Erythroblast (primary cell): ENCODE results near the gene PPP1R14B.

Experiments
- DNase-seq, 2 experiments: peaks; one replicate each; lab custom pipeline; 2025; lab: John Stamatoyannopoulos, UW
- GATA1 ChIP-seq: IDR thresholded peaks from 2 replicates; pipeline ENCODE4 v1.6.1; 2011; ENCODE audit warnings: low read depth, mild to moderate bottlenecking, control low read depth, low read length, moderate library complexity
- POLR2A ChIP-seq: IDR thresholded peaks from 2 replicates; pipeline ENCODE4 v1.6.1; 2011; ENCODE audit warnings: mild to moderate bottlenecking, low read length

PPP1R14B gene

DNA sequence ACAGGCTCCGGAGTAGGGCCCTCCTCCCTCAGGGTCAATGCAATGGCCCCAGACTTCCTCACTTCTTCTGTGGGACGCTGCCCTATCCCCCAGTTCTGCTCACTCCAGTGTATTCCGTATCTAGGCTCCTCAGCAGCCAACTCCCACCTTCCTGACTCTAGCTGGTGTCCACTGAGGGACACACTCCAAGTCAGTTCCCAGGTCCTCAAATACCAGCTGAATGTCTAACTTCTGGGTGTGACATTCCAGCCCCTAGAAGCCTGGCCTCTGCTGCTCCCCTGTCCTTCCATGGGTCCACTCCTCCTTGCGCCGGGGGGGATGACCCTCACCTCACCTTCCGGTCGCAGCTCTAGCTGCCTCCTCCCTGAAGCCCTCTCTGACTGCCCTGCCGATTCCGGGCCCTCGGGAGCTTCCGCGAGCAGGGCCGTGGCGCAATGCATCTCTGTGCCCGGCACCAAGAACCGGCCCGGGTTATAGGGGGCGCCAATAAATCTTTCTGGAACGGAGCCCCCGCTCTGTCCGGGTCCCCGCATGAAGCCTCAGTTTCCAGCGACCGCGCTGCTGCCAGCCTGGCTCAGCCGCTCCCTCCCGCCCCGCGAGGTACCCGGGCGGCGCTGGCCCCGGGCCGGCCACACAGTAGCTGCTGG is 22.3 kb upstream of the PPP1R14B start:
- DNase-seq = peak; percentile 57 to 70
- TF ChIP-seq POLR2A = peak; percentile 33
- TF ChIP-seq GATA1 = no peak

DNA sequence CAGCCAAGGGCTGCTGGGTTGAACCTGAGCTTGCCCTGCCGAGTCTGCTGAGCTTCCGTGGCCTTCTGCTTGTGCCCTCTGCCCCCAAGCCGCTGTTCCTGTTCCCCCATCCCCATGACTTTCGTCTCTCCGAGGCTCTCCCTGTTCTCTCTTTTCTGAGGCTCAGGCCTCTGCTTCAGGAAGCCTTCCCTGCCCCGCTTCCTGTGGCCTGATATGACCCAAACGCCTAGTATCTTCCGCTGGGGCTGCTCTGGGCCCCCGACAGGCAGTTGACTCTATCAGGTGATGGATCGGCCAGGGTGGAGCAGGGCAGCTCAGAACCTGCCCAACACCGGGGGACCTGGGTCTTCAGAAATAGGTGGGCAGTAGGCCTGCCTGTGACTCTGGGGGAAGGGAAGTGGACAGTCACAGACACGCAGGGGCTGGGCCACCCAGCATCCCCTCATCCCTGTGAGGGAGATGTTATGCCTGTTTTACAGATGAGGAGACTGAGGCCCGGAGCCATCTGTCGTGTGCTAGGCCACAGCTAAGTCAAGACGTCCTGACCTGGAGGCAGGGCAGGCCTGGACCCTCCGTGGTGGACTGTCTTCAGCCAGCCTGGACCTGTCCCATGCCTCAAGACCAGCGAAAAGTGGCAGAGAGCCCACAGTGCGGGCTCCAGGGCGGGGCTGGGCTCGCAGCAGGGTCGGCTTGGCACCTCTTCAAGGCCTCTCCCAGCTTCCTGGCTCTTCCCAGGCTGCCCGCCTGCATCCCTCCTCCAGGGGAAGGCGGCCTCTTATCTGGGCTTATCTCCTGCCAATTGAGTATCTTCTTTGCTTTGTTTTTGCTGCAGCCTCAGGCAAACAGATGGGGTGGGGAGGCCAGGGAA is 21.5 kb upstream of the PPP1R14B start:
- TF ChIP-seq GATA1 (peak; percentile 43), POLR2A (no peak)

GRCh38 chr11:64267207-64267945 is 20.6 kb upstream of the PPP1R14B start:
- no peak for TF ChIP-seq GATA1
- no peak for TF ChIP-seq POLR2A
- no peak for DNase-seq

More for the DNA sequence above, 21.5 kb upstream of the PPP1R14B start:
- DNase-seq = peak; percentile 50 to 67

- no peak for DNase-seq
- no peak for TF ChIP-seq GATA1
- TF ChIP-seq POLR2A = no peak
Observed at GRCh38 chr11:64266339-64266738, 19.6 kb upstream of the PPP1R14B start.

DNA sequence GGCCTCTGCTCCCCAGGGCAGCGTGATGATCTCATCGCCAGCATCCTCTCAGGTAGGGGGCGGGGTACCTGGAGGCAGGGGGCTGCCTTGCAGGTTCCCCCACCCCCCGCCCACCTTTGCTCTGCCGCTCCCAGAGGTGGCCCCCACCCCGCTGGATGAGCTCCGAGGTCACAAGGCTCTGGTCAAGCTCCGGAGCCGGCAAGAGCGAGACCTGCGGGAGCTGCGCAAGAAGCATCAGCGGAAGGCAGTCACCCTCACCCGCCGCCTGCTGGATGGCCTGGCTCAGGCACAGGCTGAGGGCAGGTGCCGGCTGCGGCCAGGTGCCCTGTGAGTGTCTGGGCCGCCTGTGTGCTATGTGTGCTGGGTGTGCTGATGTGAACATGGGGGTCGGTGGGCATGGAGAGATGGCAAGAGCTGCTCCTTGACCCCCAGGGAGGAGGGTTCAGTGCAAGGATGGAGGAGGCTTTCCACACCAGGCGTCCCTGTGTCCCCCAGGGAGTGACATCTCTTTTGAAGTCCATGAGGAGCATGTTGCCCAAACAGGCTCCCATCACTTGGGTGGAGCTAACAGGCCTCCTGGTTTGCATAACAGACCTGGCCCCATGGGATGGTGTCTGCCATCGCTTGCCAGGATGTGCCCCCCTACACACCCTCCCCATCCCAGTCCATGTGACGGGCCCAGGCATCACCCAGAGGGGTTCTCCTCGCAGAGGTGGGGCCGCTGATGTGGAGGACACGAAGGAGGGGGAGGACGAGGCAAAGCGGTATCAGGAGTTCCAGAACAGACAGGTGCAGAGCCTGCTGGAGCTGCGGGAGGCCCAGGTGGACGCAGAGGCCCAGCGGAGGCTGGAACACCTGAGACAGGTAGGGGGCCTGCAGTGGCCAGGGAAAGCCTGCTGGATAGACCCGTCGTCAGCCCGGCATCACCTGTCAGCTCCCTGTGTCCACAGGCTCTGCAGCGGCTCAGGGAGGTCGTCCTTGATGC is 18.7 kb upstream of the PPP1R14B start:
- TF ChIP-seq GATA1 (no peak), POLR2A (no peak)
- DNase-seq = no peak

GRCh38 chr11:64264371-64264852 is 17.7 kb upstream of the PPP1R14B start:
- no peak for DNase-seq
- TF ChIP-seq GATA1 (no peak), POLR2A (no peak)

DNA sequence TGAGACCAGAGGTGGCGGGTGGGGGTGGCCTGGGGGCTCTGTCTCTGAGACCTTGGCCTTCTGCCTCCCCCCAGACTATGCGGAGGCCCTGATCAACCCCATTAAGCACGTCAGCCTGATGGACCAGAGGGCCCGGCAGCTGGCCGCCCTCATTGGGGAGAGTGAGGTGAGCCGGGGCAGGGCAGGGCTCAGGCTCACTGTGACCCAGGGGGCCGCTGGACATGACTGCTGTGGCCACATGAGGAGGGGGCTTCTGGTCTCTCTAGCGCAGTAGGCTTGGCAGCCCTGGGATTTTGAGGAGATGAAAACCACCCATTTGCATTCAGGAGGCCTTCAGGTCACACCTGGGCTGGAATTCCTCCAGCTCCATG is 17.2 kb upstream of the PPP1R14B start:
- no peak for DNase-seq
- no peak for TF ChIP-seq POLR2A
- no peak for TF ChIP-seq GATA1

- DNase-seq = no peak
- TF ChIP-seq POLR2A = no peak
- no peak for TF ChIP-seq GATA1
Observed at GRCh38 chr11:64263021-64263946, 16.5 kb upstream of the PPP1R14B start.

- TF ChIP-seq POLR2A (no peak), GATA1 (no peak)
- no peak for DNase-seq
Observed at GRCh38 chr11:64262271-64263002, 15.7 kb upstream of the PPP1R14B start.

DNA sequence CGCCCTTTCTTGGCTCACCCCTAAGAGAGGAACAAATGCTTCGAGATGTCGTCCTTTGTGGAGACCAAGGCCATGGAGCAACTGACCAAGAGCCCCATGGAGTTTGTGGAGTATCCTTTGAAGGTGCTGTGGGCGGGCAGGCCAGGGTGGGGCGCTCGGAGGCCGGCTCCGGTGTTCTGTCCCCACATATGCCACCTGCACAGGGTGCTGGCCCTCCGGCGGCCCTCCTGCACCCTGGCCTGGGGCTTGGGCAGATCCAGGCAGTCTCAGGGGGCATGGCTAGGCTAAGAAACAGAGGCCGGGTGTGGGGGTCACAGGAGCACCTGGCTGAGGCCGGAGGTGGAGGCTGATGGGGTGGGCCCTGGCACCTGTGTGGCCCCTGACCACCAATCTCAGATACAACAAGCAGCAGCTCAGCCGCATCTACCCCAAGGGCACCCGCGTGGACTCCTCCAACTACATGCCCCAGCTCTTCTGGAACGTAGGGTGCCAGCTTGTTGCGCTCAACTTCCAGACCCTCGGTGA is 14.9 kb upstream of the PPP1R14B start:
- no peak for DNase-seq
- TF ChIP-seq GATA1 (no peak), POLR2A (no peak)

DNA sequence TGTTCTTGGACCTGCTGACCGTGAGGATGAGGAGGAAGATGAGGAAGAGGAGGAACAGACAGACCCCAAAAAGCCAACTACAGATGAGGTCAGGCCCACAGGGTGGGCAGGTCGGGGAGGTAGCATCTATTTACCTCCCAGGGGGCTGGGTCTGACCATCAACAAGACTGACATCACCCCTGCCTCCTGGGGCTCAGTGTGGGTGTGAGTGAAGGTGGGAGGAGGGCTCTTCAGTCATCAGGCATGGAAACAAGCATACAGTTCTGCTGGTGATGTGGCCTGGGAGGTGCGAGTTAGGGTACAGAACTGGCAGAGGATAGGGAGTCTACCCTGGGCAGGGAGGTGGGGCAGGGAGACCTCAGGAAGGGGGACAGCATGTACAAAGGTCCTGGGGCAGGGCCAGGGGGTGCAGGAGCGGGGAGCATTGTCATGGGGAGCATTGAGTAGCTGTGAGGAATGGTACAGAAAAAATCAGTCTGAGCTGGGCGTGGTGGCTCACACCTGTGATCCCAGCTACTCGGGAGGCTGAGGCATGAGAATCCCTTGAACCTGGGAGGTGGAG is 13.5 kb upstream of the PPP1R14B start:
- no peak for DNase-seq
- no peak for TF ChIP-seq POLR2A
- TF ChIP-seq GATA1 = no peak
